Neuronal stem cell (in vitro differentiated cells): Measurements from ENCODE around the gene CYP2D6.

Experiments
- DNase-seq: peaks from one replicate; pipeline ENCODE4 v3.0.0-alpha.2; 2013; ENCODE audit warnings: low spot score
- H2AFZ ChIP-seq: one replicate; pipeline ENCODE4 v1.6.1; 2013; ENCODE audit warnings: mild to moderate bottlenecking, low read length, inconsistent platforms
- H2AK5ac ChIP-seq: 2 replicates; pipeline ENCODE4 v1.6.1; 2013; ENCODE audit warnings: low read depth, mild to moderate bottlenecking, inconsistent platforms, low read length, moderate library complexity, mixed read lengths
- H2BK120ac ChIP-seq: 2 replicates; pipeline ENCODE4 v1.6.1; 2013; ENCODE audit warnings: low read depth, mild to moderate bottlenecking, inconsistent platforms, low read length, moderate library complexity, mixed read lengths
- H2BK12ac ChIP-seq: one replicate; pipeline ENCODE4 v1.6.1; 2013; ENCODE audit warnings: low read length, inconsistent platforms
- H2BK15ac ChIP-seq: 2 replicates; pipeline ENCODE4 v1.6.1; 2013; ENCODE audit warnings: mild to moderate bottlenecking, low read length, inconsistent platforms, mixed read lengths
- H2BK5ac ChIP-seq: one replicate; pipeline ENCODE4 v1.6.1; 2013; ENCODE audit warnings: inconsistent platforms, mild to moderate bottlenecking, low read length, moderate library complexity
- H3K14ac ChIP-seq: one replicate; pipeline ENCODE4 v1.6.1; 2013; ENCODE audit warnings: low read length, inconsistent platforms
- H3K18ac ChIP-seq: 2 replicates; pipeline ENCODE4 v1.6.1; 2013; ENCODE audit warnings: low read length, inconsistent platforms
- H3K23ac ChIP-seq: 2 replicates; pipeline ENCODE4 v1.6.1; 2013; ENCODE audit warnings: low read depth, mild to moderate bottlenecking, mixed read lengths, low read length, inconsistent platforms; ENCODE audit not compliant: poor library complexity
- H3K27ac ChIP-seq: replicated peaks from 3 replicates; pipeline ENCODE4 v1.5.1; 2013; ENCODE audit warnings: low read length, inconsistent platforms
- H3K27me3 ChIP-seq, 3 experiments: 2 replicates each; pipeline ENCODE4 v1.6.1; 2013; ENCODE audit warnings: low read length in 3 of 3, mild to moderate bottlenecking in 2 of 3, inconsistent platforms in 1 of 3, low read depth in 1 of 3, mixed read lengths in 1 of 3, moderate library complexity in 1 of 3; ENCODE audit not compliant: control insufficient read depth in 3 of 3, insufficient read depth in 3 of 3
- H3K36me3 ChIP-seq, 2 donors: replicated peaks in 1 of 2; 2 replicates each; pipeline ENCODE4 v1.6.1; 2013; ENCODE audit warnings: low read length in 2 of 2; ENCODE audit not compliant: control insufficient read depth in 2 of 2, insufficient read depth in 2 of 2
- H3K4ac ChIP-seq: 2 replicates; pipeline ENCODE4 v1.6.1; 2013; ENCODE audit warnings: inconsistent platforms, mild to moderate bottlenecking, low read length, moderate library complexity
- H3K4me1 ChIP-seq, 2 donors: 1 replicate in 1 of 2; 2 replicates in 1 of 2; pipeline ENCODE4 v1.6.1; 2013; ENCODE audit warnings: low read length in 2 of 2, low read depth in 1 of 2; ENCODE audit not compliant: control insufficient read depth in 2 of 2, insufficient read depth in 1 of 2
- H3K4me2 ChIP-seq: one replicate; pipeline ENCODE4 v1.6.1; 2013; ENCODE audit warnings: mild to moderate bottlenecking, low read length, inconsistent platforms; ENCODE audit not compliant: insufficient read depth, poor library complexity, severe bottlenecking
- H3K4me3 ChIP-seq, 2 donors: 2 replicates each; pipeline ENCODE4 v1.5.1; 2013; ENCODE audit warnings: low read length in 2 of 2, mild to moderate bottlenecking in 2 of 2, inconsistent platforms in 1 of 2, moderate library complexity in 1 of 2
- H3K79me1 ChIP-seq: one replicate; pipeline ENCODE4 v1.6.1; 2013; ENCODE audit warnings: low read depth, mild to moderate bottlenecking, inconsistent platforms, low read length, moderate library complexity
- H3K9ac ChIP-seq: one replicate; pipeline ENCODE4 v1.6.1; 2013; ENCODE audit warnings: mild to moderate bottlenecking, low read depth, low read length, inconsistent platforms; ENCODE audit not compliant: poor library complexity
- H3K9me3 ChIP-seq, 2 donors: replicated peaks in 1 of 2; 2 replicates each; pipeline versions ENCODE3 to v1.6.1; 2013; ENCODE audit warnings: low read length in 2 of 2, mild to moderate bottlenecking in 2 of 2, inconsistent platforms in 1 of 2, low read depth in 1 of 2, mixed read lengths in 1 of 2, moderate library complexity in 1 of 2; ENCODE audit not compliant: control insufficient read depth in 2 of 2, insufficient read depth in 1 of 2
- H4K8ac ChIP-seq: one replicate; pipeline ENCODE4 v1.6.1; 2013; ENCODE audit warnings: low read depth, mild to moderate bottlenecking, inconsistent platforms, low read length, moderate library complexity
- H4K91ac ChIP-seq: one replicate; pipeline ENCODE4 v1.6.1; 2013; ENCODE audit warnings: low read length, low read depth, mild to moderate bottlenecking, inconsistent platforms; ENCODE audit not compliant: poor library complexity
- WGBS, 2 donors: extraction: QIAGEN DNeasy Blood & Tissue Kit; methylation state at CpG; one replicate each; pipeline ENCODE4 v1.1.7; 2013; ENCODE audit warnings: missing lambda C conversion rate in 2 of 2, mixed read lengths in 1 of 2; ENCODE audit not compliant: insufficient read length in 2 of 2, insufficient replicate concordance in 1 of 2; ENCODE audit errors: extremely low coverage in 2 of 2; 5-methylcytosine and 5-hydroxymethylcytosine counted together

CYP2D6 gene

DNA sequence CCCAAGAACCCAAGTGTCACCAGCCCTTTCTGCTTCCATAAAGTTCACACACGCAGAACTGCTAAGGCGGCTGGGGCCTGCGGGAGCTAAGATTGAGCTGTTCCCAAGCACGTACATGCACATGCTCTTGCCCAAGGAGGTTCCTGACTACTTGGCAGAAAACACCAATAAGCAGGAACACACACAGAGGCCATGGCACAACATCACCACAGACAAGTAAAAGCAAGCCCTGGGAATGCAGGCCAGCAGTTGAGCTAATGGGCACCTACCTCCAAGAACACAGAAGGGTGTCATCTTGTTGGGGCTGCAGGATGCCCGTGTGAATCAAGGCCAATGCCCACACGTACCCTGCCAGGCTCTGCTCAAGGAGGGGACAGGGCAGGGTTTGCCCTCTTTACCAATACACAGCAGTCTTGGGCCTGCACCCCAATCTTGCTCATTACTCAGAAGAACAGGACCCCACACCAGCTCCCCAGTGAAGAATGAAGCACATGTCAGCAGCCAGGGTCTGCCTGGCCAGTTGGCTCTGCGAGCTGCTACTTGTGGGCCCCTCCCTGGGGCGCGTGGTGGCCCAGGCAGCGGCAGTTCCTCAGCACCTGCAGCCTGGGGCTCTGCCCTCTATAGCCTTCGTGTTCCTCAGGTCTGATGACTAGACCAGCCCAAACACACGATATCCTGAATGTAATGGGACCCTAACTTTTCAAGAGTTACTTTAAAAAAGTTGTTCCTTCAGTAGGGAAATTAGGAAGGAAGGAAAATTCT lies 32.3 kb upstream of the CYP2D6 start:
- WGBS, 2 donors: no CpG with 5 or more reads among the region's 12 CpGs
- Histone ChIP-seq H3K9me3 (no peaks in the 10 kb centered on the region), H3K36me3 (peaks cover 13 to 77% of the 10 kb centered on the region in 2 donors), H3K18ac (peak overlapping the region; percentile 41), H3K79me1 (no peaks in the 10 kb centered on the region), H3K27ac (no peak overlapping the region), H4K8ac (peak overlapping the region; percentile 31), H2BK12ac (no peak overlapping the region), H3K14ac (peak overlapping the region; percentile 31), H3K4me1 (peaks cover 11 to 12% of the 10 kb centered on the region in 2 donors), H3K4me2 (no peak overlapping the region), H2BK5ac (peak overlapping the region; percentile 71), H3K9ac (peak overlapping the region; percentile 16), H3K27me3 (no peaks in the 10 kb centered on the region), H2BK120ac (no peak overlapping the region), H3K4ac (no peak overlapping the region), H3K23ac (peak overlapping the region; percentile 47), H3K4me3 (peak overlapping the region in 1 of 2 donors; percentile 31), H4K91ac (no peak overlapping the region), H2AFZ (no peak overlapping the region), H2BK15ac (no peak overlapping the region), H2AK5ac (no peak overlapping the region)
- DNase-seq: no peak

DNA sequence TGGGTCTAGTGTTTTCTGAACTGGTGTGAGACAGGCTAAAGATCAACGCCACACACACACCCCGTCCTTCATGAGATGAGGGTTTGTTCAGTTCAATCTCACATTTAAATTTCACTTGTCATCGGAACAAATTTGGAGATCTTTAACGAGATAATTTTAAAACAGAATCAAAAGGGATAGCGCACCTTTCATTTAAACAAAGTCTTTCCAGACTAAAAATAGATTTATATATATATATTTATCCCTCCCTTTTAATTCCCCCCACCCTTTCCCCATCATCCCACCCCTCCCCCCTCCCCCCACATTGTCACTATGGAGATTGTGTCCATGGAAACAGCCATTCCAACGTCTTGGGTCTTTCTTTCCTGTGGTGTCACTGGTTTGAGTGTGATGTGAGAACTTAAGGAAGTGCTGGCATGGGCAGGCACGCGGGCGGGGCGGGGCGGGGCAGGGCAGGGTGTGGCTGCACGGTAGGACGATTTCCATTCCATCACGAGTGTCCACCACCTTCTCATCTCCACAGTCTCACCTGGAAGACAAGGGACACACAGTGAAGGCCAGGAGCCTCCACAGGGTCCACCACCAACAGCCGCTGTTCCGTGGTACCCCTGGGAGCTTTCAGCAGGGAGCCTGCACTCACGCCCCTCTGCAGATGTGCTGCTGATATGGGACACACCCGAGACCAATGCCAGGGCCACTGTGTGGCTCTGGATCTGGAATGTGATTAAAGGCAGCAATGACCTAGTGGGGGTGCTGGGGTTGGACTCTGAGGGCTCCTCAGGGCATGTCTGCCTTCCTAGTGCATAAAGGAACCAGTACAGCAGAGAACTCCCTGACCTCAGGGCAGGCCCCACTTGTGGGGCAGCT lies 30.5 kb upstream of the CYP2D6 start:
- Histone ChIP-seq H3K36me3 (peaks cover 12 to 77% of the 10 kb centered on the region in 2 donors), H3K18ac (no peak overlapping the region), H3K27me3 (no peaks in the 10 kb centered on the region), H4K8ac (no peak overlapping the region), H2AFZ (no peak overlapping the region), H2BK120ac (no peak overlapping the region), H3K9me3 (no peaks in the 10 kb centered on the region), H3K79me1 (no peaks in the 10 kb centered on the region), H2AK5ac (no peak overlapping the region), H3K4me3 (no peak overlapping the region), H2BK15ac (no peak overlapping the region), H3K4me1 (peaks cover 11 to 12% of the 10 kb centered on the region in 2 donors), H4K91ac (no peak overlapping the region), H3K4ac (no peak overlapping the region), H3K27ac (no peak overlapping the region), H2BK12ac (no peak overlapping the region), H3K4me2 (no peak overlapping the region), H3K23ac (no peak overlapping the region), H3K14ac (no peak overlapping the region), H2BK5ac (no peak overlapping the region), H3K9ac (no peak overlapping the region)
- DNase-seq: no peak
- no CpG with 5 or more reads among the region's 18 CpGs for WGBS, 2 donors

DNA sequence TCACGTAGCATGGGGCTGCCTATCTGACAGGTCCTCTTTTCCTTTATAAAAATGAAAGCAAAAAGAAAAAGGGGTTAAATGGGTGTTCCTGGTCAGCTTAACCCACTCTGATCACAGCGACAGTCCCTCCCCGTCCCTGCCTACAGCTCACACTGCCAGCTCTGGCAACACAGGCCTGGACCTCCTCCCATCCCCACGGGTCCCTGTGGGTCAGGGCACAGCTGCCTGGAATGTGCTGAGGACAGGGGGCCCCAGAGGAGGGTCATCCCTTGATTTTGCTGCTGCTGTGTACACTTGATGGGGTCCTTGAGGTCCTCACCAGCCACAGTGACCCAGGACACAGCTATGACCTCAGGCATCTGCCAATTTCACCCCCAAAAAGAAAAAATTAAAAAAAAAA lies 29.6 kb upstream of the CYP2D6 start:
- no peak overlapping the region for H3K4ac ChIP-seq
- no peak overlapping the region for H2BK15ac ChIP-seq
- no peak overlapping the region for H3K27ac ChIP-seq
- H4K91ac ChIP-seq: no peak overlapping the region
- no peak overlapping the region for H3K4me3 ChIP-seq
- no peak overlapping the region for H3K14ac ChIP-seq
- peaks cover 11 to 12% of the 10 kb centered on the region in 2 donors for H3K4me1 ChIP-seq
- H3K23ac ChIP-seq: no peak overlapping the region
- H2AFZ ChIP-seq: no peak overlapping the region
- WGBS, 2 donors: no CpG with 5 or more reads among the region's 4 CpGs
- H2AK5ac ChIP-seq: no peak overlapping the region
- no peak overlapping the region for H2BK5ac ChIP-seq
- H3K79me1 ChIP-seq: no peaks in the 10 kb centered on the region
- H3K4me2 ChIP-seq: no peak overlapping the region
- H3K36me3 ChIP-seq: peaks cover 12 to 76% of the 10 kb centered on the region in 2 donors
- H2BK120ac ChIP-seq: no peak overlapping the region
- H3K27me3 ChIP-seq: no peaks in the 10 kb centered on the region
- H2BK12ac ChIP-seq: no peak overlapping the region
- DNase-seq: no peak
- H4K8ac ChIP-seq: no peak overlapping the region
- peak overlapping the region; percentile 35 for H3K18ac ChIP-seq
- H3K9ac ChIP-seq: no peak overlapping the region
- no peaks in the 10 kb centered on the region for H3K9me3 ChIP-seq
